ENCODE results near the gene CXADR.
"Not testable (repeated sequence)": the region's sequence is repeated elsewhere in the genome, so short reads cannot be mapped to it uniquely, and the experiment has no call there.

CXADR gene

GRCh38 chr21:17502985-17503384 is 9.9 kb upstream of the CXADR start:
- not testable (repeated sequence) for DNase-seq (ENCODE audit: low spot score)

GRCh38 chr21:17506951-17507350 is 5.9 kb upstream of the CXADR start:
- no peak for DNase-seq (ENCODE audit: low spot score)

GRCh38 chr21:17507591-17507990 is 5.3 kb upstream of the CXADR start:
- DNase-seq (ENCODE audit: low spot score): no peak

DNA sequence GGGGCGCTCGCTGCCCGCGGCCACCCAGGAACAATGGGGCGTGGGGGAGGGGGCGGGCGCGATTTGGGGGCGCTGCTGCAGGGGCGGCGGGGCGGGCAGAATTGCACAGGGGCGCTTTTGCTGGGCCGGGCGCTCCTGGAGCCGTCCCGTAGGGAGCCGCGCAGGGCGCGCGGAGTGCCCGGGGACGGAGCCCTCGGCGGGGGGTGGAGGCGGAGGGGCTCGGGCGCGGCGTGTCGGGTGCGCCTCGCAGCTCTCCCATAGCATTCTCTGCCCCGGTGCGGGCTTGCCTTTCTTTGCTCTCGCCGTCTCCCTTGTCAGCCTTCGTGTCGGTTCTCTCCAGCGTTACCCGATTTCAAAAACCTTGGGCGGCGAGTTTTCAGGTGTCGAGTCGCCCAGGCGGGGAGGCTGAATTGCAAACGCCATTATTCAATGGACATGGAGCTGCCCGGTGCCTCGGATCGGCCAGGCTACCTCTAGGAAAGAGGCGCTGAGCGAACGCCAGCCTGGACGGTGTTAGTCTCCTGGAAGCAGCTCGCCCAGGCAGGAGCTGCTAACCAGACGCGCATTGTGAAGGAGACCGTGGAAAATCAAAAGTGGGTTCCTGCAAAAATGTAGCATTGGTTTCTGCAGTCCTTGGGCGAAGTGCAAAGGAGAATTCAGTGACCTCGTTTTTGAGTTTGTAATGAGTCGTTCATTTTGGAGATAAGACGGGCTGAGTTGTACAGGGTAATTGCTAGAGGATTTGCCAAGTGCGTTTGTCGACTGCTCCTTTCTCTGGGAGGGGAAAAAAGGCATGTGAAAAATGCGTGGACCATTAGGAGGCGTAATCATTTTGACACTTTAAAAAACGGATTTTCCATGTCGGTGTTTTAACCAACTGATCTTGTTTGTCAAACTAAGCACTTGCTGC is 626 bp downstream of the CXADR start:
- no peak for DNase-seq (ENCODE audit: low spot score)

DNA sequence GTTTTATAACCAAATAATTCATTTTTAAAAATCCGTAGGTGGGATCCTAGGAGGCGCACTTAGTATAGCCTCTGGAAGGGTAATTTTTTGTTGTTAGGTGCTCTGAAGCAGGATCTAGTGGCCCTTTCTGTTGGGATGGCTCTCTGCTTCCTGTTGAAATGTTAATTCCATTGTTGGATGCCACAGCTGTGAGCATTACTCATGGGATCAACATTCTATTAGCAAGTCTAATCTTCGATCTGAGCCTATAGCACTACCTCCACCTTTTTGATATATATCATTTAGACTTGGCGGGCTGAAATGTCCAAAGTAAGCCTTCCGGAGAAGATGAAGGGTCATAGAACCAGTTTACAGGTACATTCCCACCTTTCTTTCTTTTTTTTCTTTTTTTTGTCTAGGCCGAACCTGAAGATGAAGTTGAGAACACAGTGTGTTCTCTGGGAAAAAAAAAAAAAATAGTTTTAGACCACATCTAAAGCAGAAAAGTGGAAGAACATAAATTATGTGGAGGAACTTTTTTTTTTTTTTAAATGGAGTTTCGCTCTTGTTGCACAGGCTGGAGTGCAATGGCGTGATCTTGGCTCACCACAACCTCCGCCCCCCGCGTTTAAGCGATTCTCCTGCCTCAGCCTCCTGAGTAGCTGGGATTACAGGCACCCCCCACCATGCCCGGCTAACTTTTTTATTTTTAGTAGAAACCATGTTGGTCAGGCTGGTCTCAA is 1.4 kb downstream of the CXADR start:
- no peak for DNase-seq (ENCODE audit: low spot score)

- DNase-seq (ENCODE audit: low spot score): not testable (repeated sequence)
Measured at GRCh38 chr21:17517008-17517407, 4.2 kb downstream of the CXADR start.

DNA sequence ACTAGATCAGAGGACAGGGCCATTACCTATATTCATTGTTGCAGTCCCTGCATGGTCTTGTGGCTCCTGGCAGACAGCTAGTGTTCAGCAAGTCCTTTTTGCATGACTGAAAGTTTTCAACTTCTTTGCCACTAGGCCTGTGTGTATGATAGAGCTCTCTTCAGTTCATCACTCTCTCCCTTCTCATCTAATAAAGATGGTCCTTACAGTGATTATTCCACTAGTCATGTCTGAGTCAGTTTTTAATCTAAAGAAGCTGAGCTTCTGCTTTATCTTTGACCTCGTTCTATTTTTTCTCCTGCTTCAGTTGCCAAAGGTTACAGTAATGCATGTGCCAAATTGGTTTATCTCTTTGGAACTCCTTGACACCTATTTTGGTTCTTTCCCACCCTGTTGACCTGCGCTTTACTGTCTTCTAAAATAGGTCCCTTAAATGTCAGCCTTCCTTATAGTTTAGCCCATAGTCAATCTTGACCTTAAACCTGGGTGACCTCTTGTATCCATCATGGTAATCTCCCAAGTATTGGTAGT is 6.4 kb downstream of the CXADR start:
- no peak for DNase-seq (ENCODE audit: low spot score)

DNA sequence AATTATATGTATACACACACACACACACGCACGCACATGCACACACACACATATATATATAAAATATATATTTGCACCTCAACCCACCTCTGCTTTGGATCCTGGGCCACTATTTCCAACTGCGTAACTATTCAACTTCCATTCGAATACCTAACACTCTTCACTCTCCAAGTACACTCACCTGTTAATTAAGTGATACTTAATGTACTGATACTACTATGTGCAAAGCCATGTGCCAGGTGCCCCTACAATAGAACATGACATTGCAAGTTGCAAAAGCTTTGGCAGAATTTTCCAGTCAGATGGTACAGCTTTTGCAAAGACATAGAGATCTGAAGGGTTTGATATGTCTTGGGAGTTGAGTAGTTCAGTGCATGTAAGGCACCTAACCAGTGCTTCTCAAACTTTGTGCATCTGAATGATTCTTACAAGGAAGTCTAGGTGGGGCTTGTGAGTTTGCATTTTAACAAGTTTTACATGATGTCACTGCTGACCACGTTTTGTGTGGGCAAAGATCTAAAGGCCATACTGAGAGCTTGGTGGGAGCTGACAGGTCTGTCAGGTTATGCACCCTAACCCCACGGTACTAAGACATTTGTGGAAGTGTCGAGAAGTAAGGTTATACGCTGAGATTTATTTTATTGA is 7.2 kb downstream of the CXADR start:
- no peak for DNase-seq (ENCODE audit: low spot score)

GRCh38 chr21:17523007-17523451 is 10.2 kb downstream of the CXADR start:
- no peak for DNase-seq (ENCODE audit: low spot score)

DNA sequence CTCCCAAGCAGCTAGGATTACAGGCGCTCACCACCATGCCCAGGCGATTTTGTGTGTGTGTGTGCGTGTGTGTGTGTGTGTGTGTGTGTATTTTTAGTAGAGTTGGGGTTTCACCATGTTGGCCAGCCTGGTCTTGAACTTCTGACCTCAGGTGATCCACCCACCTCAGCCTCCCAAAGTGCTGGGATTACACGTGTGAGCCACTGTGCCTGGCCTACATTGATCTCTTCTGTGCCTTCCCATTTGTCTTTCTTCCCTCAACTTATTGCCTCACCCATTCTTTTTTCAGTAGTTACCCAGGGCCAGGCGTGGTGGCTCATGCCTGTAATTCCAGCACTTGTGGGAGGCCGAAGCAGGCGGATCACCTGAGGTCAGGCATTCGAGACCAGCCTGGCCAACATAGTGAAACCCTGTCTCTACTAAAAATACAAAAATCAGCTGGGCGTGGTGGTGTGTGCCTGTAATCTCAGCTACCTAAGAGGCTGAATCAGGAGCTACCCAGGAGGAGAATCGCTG is 11.2 kb downstream of the CXADR start:
- DNase-seq (ENCODE audit: low spot score): not testable (repeated sequence)

- no peak for DNase-seq (ENCODE audit: low spot score)
Measured at GRCh38 chr21:17524635-17525034, 11.8 kb downstream of the CXADR start.

DNA sequence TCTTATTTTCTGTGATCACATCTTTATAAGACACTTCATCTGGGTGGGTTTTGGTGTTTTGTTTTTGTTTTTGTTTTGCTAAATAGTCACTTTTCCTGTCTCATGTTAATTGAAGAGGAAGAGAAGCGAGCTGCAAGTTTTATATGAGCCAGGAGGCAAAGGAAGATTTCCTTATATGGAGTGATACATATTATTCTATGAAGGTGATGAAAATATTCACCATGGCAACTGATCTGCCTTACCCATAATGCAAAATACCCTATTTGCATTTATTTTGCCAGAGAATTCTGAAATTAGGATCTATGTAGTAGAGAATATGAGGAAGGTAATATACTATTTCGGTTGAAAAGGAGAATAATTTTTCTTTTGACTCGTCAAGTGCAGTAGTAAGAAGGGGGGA is 13.9 kb downstream of the CXADR start:
- DNase-seq (ENCODE audit: low spot score): no peak

DNA sequence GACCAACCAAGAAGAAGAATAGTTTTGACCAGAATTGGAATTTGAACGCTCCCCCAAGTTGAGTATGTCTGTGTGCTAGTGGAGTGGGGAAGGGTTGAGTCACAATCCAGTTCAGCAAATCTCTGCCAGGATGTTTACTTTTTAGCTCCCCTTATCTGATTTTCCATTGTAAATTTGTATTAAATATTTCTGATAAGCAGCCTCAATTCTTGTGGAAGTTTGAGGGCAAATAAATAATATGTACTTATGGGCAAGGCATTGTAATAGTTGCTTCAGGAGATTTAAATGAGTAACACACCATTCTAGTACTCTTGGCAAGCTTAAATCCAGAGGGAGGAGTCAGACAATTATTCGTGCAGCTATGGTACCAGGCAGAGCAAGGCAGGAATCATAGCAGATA is 14.4 kb downstream of the CXADR start:
- no peak for DNase-seq (ENCODE audit: low spot score)

GRCh38 chr21:17527711-17528110 is 14.9 kb downstream of the CXADR start:
- no peak for DNase-seq (ENCODE audit: low spot score)

GRCh38 chr21:17529648-17530047 is 16.8 kb downstream of the CXADR start:
- no peak for DNase-seq (ENCODE audit: low spot score)

DNA sequence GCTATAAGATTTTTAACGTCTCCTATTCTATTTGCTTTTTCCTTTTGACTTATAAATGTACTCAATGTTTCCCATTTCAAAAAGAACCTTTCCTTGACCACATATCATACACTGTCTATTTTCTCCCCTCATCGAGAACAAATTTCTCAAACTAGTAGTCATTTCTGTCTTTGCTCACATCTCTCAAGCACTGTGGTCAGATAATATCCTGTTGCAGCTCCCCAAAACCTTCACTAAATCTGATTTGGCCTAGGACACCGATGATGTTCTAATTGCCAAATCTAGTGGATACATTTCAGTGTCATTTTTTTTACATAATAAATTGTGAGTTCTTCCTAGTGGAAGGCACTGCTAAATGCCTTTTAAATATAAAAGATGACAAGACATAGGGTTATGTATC is 19.4 kb downstream of the CXADR start:
- no peak for DNase-seq (ENCODE audit: low spot score)

- no peak for DNase-seq (ENCODE audit: low spot score)
Measured at GRCh38 chr21:17536381-17536780, 23.5 kb downstream of the CXADR start.

DNA sequence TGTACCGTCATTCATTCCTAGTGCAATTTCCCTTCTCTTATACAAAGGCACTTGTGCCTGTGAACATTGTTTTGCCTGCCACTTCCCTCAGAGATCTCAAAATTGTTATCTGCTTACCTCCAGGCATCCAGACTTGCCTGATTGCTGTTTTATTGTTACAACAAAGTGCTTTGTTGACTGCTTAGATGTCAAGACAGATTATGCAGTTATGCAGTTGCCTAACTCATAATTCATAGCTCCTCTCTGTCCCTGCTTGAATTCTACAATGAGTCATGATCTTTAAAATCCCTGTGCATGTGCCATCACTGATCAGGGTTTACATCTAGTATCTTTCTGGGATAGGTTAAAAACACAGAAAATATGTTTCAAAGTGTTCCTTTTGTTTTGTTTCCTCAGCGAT is 24.5 kb downstream of the CXADR start:
- DNase-seq (ENCODE audit: low spot score): no peak

- DNase-seq (ENCODE audit: low spot score): no peak
Measured at GRCh38 chr21:17538576-17538975, 25.7 kb downstream of the CXADR start.

DNA sequence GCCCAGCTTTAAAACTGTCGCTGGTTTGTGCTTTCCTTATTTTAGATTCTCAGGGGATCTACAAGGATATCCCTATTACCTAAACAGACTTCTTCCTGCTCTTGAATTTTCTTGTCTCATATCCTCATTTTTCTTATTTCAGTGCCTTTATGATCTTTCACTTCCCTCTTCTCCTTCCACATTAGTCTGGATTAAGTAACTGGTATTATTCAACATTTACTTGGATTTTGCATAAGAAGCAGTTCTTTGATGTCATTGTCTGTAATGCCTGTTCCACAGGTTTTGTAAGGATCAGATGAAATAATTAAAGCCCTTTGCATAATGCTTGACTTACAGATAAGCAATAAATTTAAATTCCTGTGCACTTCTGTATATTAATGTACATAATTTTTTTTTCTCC is 26.5 kb downstream of the CXADR start:
- no peak for DNase-seq (ENCODE audit: low spot score)

DNA sequence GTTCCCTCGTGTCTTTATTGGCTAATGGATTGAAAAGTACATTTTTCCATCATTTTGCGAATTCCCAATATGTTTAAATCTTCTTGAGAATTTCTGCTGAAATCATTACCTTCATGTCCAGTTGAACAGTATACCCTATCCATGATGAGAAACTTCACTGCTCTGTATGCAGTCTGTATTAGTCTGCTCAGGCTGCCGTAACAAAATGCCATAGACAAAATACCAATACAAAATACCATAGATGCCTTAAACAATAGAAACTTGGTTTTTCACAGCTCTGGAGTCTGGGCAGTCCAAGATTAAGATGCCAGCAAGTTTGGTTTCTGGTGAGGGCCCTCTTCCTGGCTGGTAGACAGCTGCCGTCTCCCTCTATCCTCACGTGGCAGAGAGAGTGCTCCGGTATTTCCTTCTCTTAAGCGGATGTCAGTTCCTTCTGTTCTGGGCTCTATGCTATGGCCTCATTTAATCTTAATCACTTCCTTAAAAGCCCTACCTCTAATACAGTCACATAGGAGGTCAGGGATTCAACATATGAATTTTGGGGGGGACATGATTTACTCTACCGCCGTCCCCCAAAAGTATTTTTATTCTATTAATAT is 27.0 kb downstream of the CXADR start:
- DNase-seq (ENCODE audit: low spot score): no peak

- no peak for DNase-seq (ENCODE audit: low spot score)
Measured at GRCh38 chr21:17540530-17540929, 27.7 kb downstream of the CXADR start.

Data from activated CD4-positive, alpha-beta T cell treated with anti-CD3 and anti-CD28 coated beads, Interleukin-2, Interleukin-4, amounts not matched to agents 100 ng/mL and 50 ng/mL, durations not matched to agents 16 hours and 8 hours (primary cell).